Measurements from ENCODE around the gene LIMD2.

- no peak for TF ChIP-seq CTCF (conservative IDR thresholded peaks at IDR 0.05; ENCODE audit: low read depth, low read length)
- TF ChIP-seq EZH2 (IDR thresholded peaks at IDR 0.05; ENCODE audit: borderline replicate concordance, low read depth, low read length, poor library complexity, severe bottlenecking), result no peak
These were observed 14.8 kb upstream of the LIMD2 start for GRCh38 chr17:63714550-63715277.

Data from A673 (cell line).